ENCODE data around the gene C1orf159.
A peak's percentile ranks its signal among the peaks of the same experiment; 100 is the strongest.

C1orf159 gene

GRCh38 chr1:1117469-1117831 is 1.6 kb upstream of the C1orf159 start:
- no peak for DNase-seq (ENCODE audit: low read depth)
- no peak overlapping the region for H3K4me3 ChIP-seq (replicated peaks; ENCODE audit: low read depth, low read length)
- TF ChIP-seq CTCF (IDR thresholded peaks at IDR 0.05; ENCODE audit: low read length, missing control alignments) = no peak

GRCh38 chr1:1116701-1117468 is 996 bp upstream of the C1orf159 start:
- no peak for DNase-seq (ENCODE audit: low read depth)
- no peak for TF ChIP-seq CTCF (IDR thresholded peaks at IDR 0.05; ENCODE audit: low read length, missing control alignments)
- peak overlapping the region; percentile 54 for H3K4me3 ChIP-seq (replicated peaks; ENCODE audit: low read depth, low read length)

- H3K4me3 ChIP-seq (replicated peaks; ENCODE audit: low read depth, low read length) = peak overlapping the region; percentile 67
- DNase-seq (ENCODE audit: low read depth) = no peak
- TF ChIP-seq CTCF (IDR thresholded peaks at IDR 0.05; ENCODE audit: low read length, missing control alignments) = no peak
These were observed 628 bp downstream of the C1orf159 start for GRCh38 chr1:1115136-1115785.

- no peak for DNase-seq (ENCODE audit: low read depth)
- no peak for TF ChIP-seq CTCF (IDR thresholded peaks at IDR 0.05; ENCODE audit: low read length, missing control alignments)
- H3K4me3 ChIP-seq (replicated peaks; ENCODE audit: low read depth, low read length) = no peak overlapping the region
These were observed 1.5 kb downstream of the C1orf159 start for GRCh38 chr1:1114431-1114830.

- no peak overlapping the region for H3K4me3 ChIP-seq (replicated peaks; ENCODE audit: low read depth, low read length)
- no peak for DNase-seq (ENCODE audit: low read depth)
- TF ChIP-seq CTCF (IDR thresholded peaks at IDR 0.05; ENCODE audit: low read length, missing control alignments) = no peak
These were observed 3.5 kb downstream of the C1orf159 start for GRCh38 chr1:1112237-1112985.

GRCh38 chr1:1111516-1112236 is 4.2 kb downstream of the C1orf159 start:
- TF ChIP-seq CTCF (IDR thresholded peaks at IDR 0.05; ENCODE audit: low read length, missing control alignments) = no peak
- H3K4me3 ChIP-seq (replicated peaks; ENCODE audit: low read depth, low read length) = no peak overlapping the region
- DNase-seq (ENCODE audit: low read depth) = no peak

All from fibroblast of pulmonary artery (primary cell).